Stimulated activated CD8-positive, alpha-beta memory T cell treated with anti-CD3 and anti-CD28 coated beads, Interleukin-12 subunit alpha, Interleukin-12 subunit beta, amount 100 ng/mL, for 24 hours (primary cell): Measurements from ENCODE around the gene CRABP2.
A peak's percentile ranks its signal among the peaks of the same experiment; 100 is the strongest.

Experiments used
- DNase-seq: peaks from one replicate; pipeline ENCODE4 v3.0.0-alpha.2; 2020; ENCODE audit errors: extremely low read depth

Gene CRABP2

DNA sequence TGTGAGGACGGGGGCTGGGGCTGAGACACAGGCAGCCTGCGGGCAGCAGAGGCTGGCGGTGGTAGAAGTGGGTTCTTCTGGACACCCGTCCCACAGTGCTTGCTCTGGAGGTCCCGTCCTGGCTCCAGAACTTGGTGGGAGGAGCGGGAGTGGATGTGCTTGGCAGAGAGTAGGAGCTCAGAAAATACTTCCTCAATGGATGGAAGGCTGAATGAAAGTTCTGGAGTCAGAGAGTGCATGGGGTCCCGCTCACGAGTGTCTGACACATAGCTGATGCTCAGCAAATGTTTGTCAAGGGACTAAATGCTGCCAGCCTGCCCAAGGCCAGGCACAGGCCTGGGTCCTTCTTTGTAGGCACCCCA lies 14.7 kb downstream of the CRABP2 start:
- DNase-seq = no peak

DNA sequence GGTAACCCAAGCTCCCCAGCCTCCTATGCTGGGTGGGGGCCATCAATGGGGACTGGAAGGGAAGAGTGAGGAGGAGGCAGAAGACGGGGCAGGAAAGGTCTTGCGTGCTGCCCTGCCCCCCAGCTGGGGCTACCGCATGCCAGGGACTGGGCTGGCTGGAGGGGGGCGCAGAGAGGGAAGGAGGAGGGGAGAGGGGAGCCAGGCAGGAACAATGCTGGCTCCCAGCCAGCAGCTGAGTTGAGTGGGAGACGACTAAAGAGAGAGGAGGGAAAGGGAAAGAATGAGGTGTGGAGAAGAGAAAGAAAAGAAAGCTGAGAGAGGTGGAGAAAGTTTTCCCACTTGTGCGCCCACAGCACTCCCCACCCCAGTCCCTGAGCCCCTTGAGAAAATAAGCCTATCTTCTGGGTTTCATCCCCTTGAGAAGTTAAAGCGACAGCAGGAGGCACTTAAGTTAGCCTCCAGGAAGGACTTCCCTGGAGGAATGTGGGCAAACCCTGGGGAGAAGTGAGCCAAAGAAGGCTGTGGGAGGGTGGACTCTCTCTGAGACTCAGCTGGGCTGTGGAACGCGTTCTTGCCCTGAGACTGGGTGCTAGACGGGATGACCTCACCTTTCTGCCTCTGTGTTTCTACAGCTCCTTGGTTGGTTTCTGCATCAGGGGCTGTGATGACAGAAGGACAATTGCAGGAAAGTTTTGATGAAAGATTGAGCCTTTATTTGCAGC lies 15.3 kb downstream of the CRABP2 start:
- DNase-seq = no peak

DNA sequence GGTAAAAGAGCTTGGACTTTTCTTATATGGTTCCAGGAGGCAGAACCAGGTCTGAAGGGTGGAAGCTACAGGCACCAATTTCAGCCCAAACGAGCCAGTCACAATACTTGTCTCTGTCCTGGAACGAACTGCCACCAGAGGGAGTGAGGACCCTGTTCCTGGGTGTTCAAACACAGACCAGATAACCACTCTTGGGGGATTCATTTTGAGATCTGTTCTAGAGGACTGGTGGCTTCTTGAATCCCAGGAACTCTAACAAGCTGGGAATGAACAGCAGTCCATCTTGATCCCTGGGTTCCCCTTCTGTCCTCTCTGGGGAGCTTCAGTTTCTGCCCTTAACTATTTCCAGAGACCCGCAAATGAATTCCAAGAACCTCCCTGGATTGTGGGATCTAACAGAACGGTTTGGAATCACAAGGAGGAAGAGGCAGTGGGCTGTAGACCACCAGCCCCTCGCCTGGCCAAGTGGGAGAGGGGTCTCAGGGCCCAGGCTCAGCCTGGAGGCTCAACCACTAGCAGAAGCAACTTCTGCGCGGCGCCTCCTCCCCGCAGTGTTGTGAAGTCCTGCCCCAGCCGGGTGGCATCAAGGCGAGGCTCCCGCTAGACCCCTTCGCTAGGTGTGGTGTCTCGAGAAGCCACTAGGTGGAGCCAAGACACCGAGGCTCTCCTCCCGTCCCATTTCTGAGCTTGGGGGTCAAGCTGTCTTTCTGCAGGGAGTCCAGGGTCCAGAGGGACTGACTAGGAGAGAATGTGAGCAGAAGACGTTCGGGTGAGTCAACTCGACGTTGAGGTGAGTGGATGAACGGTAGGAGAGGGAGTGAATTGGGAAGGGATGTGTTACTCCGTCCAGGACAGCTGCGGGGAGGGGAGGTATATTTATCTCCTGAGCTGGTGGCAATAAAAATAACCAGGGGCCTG lies 16.1 kb downstream of the CRABP2 start:
- DNase-seq = peak; percentile 39

DNA sequence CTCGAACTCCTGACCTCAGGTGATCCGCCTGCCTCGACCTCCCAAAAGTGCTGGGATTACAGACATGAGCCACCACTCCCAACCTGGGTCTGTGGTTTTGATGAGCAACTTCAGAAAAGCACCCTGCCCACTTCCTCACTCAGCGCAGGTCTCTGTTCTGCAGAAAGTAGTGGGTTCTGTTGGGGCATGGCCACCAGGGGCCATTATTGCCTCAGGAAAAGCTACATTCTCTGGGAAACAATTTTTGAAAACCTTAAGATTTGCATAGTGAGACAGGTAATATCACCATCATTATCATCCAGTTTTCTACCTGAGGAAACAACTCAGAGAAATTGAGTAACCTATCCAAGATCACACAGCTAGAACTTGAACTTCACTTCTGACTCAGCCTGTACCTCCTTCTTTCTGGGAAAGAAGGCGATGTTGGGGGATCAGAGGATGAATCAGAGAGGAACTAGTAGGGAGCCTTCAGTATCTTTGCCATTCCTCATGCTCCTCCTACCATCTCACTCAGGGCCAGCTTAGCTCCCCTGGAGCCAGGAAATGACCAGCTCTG lies 21.1 kb downstream of the CRABP2 start:
- DNase-seq = no peak

DNA sequence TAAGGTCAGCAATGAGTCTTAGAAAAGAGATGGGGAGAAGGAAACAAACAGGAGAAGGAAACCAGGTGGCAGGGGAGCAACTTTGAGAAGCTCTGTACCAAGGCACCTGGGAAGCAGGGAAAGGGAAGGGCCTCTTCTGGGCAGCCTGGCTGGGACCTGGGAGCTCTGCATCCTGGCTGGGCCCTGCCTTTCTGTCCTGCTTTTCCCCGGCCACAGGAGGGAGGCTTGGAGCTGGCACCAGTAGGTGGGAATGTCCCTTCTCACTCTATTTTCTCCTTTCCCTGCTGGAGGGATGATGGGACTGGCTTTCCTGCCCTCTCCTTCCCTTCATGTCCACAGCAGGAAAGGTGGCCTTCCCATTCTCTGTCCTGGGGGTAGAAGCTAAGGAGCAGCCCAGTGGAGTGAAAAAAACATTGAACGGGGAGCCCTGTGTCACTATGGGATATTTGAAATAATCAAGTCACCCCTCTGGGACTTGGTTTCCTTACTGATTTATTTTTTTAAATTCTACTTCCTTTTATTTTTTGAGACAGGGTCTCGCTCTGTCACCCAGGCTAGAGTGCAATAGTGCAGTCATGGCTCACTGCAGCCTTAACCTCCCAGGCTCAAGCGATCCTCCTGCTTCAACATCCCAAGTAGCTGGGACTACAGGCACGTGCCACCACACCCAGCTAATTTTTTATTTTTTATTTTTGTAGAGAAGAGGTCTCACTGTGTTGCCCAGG lies 23.1 kb downstream of the CRABP2 start:
- no peak for DNase-seq

DNA sequence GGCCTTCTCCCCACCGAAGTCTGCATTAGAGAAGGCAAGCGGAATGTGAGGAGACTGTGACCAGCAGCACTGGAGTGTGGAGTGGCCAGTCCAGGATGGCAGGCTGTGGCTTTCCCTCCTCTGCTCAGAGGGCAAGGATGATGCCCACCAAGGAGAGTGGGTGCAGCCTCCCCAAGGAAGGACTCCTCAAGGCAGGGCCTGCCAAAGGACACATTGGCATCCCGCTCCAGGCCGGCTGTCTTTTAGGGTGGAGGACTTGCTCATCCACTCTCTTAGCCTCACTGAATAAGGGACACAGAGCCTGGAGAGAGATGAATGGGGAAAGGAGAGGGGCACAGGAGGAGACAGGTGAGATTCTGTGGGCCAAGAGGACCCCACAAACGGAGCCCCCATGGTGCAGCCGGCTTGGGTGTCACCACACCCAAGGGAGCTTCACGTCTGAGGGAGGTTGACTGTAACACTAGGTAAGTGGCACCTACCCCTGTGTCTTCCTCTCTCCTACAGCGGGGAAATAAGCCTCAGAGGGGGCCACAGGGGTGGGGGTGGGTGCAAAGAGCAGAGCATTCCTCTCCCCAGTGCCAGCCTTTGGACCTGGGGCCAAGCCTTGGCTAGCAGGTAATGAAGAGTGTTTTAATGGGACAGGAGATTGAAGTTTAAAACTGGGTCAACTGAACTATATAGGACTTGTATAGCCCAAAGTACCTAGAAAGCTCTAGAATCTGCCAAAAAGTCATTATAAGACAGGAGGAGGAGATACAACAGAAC lies 24.0 kb downstream of the CRABP2 start:
- DNase-seq = no peak

DNA sequence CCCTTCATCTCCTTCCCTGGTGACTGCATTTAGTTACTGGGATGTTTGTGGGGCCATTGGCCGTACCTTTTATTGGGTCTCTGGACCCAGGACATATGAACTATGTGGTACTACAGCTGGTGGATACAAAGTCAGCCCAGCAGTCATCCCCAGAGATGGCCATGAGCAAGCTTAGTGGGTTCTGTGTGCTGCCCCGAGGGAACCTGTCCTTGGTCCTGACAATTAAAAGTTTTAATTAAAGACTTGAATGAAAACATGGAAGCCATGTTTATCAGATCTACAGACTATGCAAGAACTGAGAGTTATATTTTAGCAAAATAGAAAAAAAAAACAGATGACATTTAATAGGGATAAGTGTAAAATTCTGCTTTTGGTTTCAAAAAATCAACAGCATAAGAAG lies 25.3 kb downstream of the CRABP2 start:
- DNase-seq = no peak

DNA sequence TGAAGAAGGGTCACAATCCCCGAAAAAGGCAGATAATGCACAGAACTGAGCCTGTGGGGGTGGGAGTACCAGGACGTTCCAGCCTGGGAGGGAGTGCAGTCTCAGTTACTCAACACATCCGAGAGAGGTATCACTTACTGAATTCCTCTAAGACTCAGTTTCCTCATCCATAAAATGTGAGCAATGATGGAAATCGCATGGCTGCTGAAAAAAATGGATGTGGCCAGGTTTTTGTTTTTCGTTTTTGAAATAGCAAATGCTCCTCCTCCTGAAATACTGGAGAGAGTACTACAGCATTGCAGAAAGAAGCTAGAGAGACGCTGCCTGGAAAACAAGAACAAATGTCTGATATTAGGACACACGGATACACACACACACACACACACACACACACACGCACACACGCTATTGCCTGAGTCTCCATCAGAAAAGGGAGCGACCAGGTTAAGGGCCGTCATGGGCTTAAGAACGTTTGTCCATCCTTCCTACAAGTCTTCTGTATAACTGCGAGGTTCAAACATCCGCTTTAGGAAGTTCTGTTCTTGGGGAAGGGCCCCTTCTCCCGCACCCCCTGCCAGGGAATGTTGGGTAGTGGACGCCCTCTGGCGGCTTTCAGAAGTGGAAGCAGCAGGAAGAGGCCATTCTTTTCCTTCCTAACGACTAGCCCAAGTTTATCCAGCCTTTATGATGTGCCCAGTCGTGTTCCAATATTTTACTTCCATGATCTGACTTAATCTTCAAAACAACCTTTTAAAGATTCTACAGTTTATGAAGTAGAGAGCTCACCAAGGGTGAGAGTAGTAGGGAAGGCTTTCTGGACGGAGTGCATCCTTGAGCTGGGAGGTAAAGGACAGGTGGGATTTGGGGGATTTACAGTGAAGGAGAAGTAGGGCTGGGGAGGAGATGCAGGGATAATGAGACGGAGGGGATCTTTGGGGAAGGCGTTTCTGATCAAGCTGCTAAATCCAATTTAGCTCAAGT lies 27.5 kb downstream of the CRABP2 start:
- DNase-seq = no peak

DNA sequence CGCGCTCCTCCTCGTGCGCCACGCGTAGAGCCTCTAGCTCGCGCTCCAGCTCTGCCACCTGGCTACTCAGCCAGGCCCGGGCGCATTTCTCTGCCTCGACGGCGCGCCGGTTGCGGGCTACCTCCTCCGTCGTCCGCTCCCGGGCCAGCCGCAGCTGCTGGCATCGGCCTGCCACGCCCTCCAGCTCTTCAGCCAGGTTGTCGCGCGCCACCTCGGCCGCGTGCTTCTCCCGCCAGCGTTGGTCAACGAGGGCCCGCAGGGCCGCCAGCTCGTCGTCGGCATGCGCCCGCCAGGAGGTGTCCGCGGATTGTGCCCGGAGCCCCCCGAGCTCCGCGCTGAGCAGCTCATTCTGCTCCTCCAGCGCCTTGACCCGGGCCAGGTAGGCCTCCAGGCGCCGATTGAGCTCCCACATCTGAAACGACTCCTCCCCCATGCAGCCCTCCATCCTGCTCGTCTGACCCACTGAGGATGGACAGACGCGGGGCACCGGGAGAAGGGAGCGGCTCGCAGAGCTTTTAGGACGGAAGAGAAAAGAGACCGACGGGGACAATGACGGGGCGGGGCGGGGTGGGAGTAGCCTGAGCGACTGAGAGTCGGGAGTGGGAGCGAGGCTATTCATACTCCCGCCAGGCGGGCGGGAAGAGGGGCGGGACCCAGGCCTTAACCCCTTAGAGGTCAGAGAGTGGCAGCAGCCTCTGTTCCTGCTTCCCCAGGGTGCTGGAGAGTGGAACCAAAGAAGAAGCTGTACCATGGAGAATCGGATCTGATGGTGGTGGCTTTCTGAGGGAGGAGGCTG lies 28.4 kb downstream of the CRABP2 start, which contains the start of gene NES:
NES (minus strand) TSS at position 588 of the 796 bp plus-strand sequence; CDS start at position 445, 143 bp downstream.
- no peak for DNase-seq

DNA sequence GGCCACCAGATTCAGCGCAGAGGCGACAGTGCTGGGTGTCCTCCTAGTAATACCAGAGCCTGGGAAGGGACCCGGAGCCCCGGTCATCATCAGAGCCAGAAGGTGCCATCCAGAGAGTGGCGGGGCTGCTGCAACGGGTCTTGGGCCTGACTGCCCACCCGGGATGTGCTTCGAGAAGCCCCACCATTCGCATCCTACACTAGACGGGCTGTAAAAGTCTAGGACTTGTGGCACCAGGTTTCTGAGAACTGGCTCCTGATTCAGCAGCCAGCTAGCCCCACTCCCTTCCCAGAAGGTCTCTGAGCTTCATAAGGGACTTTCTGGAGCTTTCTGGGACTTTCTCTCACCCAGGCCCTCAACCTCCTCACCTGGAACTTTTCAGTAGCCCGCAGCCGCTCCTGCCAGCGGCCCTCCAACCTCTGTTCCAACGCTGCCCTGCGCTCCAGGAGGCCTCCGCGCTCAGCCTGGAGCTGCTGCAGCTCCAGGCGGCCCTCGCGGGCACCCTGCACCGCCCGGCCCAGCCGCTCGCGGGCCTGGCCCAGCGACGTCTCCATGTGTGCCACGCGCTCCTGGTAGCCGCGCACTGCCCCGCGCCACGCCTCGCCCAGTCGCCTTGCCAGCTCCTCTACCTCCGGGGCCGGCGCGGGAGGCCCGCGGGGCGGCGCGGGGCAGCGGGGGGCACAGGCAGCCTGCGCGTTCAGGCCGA lies 29.1 kb downstream of the CRABP2 start:
- DNase-seq = no peak

DNA sequence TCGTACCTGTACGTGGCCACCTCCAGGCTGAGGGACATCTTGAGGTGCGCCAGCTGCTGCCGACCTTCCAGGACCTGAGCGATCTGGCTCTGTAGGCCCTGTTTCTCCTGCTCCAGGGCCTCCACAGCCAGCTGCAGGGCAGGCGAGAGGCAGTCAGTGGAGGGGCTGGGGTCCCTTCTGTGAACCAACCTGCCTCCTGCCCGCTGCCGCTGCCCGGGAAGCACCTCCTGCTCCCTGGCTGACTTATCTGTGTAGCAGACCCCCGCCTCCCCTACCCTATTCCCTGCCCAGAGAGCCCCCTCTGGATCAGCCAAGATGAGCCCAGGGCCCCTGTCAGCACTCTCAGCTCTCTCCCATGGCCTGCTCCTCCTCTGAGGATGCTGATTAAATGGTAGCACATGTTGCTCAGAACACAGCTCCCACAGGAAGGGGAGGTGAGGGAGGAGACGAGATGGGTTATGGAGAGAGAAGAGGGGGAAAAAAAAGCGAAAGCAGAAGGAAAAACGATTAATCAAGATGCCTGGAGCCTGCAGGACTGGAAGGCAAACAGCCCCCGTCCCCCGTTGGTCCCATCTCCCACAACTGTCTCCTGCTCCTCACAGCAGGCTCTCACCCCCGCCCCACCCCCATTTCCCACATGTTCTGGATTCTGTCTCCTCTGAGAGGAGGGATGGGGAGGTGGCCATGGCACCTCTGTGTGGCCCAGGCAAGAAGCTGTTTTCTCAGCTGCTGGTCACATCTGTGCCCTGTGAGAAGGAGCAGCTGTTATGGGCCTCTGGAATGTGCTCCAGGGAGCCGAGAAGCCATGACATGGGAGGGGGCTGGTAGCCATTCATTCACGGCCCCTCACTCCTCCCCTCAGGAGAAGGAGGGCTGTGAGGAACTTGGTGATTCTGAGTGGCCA lies 29.9 kb downstream of the CRABP2 start:
- DNase-seq = no peak

DNA sequence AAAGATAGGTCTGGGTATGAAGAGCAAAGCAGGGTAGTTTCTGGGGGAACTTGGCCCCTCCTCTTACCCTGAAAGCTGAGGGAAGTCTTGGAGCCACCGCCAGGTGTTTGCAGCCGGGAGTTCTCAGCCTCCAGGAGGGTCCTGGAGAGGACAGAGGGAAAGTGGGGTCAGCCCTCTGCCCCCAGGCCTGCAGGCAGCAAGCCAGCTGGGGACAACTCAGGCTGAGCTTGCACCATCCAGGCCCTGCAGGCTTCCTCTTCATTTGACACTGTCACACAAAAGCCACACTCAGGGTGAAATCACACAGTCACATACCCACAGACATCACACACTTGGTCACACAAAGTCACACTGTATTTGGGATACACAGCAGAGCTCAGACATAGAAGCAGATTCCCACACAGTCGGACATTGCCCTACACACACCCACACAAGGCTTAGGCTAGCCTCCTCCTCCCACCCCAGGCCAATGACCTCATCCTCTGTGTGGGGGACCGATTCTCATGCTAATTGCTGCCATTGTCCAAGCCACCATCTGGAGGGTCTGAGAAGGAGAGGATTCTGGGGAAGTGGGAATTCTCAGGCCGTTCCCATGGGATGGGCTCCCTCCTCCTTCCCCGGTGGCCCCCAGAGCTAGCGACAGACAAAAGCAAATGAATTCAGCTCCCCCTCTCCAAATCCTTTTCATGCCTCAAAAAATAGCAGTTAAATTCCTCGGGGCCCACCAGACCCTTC lies 31.8 kb downstream of the CRABP2 start:
- no peak for DNase-seq

DNA sequence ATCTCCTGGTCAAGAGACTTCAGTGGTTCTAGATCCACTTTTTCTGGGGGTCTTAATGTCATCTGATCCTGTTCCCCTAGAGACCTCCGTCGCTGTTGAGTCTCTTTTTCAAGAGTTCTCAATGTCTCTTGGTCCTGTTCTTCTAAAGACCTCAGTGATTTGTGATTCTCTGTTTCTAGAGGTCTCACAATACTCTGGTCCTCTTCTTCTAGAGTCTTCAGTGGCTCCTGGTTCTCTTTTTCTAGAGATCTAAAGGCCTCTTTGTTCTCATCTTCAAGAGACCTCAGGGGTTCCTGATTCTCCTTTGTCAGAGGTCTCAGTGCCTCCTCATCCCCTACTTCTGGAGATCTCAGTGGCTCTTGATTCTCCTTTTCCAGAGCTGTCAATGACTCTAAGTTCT lies 33.6 kb downstream of the CRABP2 start:
- DNase-seq = no peak

DNA sequence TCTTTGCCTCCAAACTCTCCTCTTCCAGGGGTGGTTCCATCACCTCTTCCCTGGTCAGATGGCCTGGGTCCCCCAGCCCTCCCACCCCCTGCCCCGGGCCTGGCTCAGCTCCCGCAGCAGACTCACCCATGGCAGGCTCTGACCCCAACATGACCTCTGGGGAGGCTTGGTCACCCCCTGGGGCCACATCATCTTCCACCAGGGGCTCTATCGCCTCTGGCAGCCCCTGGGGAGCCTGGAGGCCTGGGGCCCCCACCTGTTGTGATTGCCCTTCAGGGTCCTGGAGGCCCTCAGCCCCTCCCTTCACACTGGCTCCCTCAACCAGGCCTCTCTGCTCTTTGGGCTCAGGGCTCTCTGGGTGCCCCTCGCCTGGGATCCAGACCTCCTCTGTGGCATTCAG lies 34.6 kb downstream of the CRABP2 start:
- DNase-seq = no peak

DNA sequence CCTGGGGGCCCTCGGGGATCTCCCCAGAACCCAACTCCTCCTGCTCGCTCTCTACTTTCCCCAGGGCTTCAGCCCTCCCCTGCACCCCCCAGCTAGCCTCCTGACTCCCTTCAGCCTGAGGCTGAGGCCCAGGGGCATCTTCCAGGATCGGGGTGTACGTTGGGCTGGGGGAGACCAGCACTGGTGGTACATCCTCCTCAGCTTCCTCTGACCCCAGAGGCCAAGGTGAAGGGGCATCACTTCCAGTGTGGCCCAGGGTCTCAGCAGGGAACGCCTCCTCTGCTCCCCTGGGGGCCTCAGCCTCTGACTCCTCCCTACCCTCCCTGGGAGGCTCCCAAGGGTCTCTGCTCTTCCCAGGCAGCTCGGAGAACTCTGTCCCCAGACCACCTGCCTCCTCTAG lies 35.0 kb downstream of the CRABP2 start:
- DNase-seq = no peak

DNA sequence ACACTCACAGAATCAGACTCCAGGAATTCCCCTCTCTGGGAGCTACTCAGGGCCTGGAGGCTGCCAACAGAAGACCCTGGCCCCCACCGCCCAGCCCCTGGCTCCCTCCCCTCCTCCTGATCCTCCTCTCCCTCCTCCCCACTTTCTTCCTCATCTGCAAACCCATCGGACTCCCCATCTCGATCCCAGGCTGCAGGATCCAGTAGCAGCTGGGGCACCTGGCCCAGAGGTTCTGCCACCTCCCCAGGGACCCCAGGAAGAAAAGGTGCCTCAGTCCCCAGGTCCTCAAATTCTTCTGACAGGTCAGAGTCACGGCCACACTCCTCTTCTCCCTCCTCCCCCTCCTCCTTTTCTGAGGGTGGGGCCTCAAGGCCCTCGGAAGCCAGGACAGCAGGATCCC lies 35.6 kb downstream of the CRABP2 start:
- no peak for DNase-seq
